HG03066 (cell line): ENCODE data around the gene ECM2.
"Not testable (repeated sequence)": the region's sequence is repeated elsewhere in the genome, so short reads cannot be mapped to it uniquely, and the experiment has no call there.

Source experiments
- ATAC-seq: cut with Tn5 transposase; IDR thresholded peaks from one replicate; pipeline ENCODE4 v1.9.1; 2021; ENCODE audit warnings: low read depth; ENCODE audit not compliant: unreplicated experiment

The ECM2 gene

DNA sequence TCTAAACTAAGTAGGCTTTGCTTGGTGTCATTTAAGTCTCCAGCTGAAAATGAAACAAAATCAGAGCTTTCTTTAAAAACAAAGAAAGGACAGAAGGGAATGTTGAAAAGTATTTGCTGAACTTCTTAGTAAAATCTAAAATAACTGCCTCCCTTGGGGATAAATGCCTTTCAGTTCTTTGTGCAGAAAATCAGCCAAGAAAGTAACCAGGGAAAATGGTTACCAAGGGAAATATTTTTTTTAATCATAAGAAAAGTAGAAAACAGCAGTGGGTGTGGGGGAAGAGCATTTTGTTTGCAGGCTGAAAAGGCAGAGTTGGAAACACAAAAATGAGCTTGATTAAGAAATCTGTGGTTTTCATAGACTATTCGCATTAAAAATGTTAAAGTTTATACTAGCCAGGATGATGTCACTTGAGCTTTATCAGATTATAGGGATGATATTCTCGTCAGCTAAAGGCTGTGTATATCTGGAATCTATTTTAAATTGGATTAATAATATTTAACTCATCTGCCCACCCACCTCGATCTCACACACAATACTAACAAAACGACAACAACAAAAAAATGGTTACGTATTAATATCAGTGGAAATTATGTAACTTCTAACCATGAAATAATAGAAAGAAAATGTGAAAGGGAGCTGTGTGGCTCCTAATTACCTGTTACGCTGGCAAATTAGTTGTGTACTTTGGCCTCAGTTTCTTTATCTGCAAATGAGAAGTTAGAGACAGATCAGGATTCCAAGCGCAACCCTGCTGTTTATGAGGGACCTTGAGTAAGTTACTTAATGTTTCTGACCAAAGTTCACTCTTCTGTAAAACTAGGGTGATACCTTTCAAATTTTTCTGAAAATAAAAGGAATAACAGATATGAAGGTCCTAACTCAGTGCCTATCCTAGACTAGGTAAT, at the start of gene ECM2:
Gene ECM2, minus strand, starts transcription at position 51 of the 911 bp plus-strand sequence. CDS start 13,124 bp downstream, outside the sequence.
- no peak for ATAC-seq

DNA sequence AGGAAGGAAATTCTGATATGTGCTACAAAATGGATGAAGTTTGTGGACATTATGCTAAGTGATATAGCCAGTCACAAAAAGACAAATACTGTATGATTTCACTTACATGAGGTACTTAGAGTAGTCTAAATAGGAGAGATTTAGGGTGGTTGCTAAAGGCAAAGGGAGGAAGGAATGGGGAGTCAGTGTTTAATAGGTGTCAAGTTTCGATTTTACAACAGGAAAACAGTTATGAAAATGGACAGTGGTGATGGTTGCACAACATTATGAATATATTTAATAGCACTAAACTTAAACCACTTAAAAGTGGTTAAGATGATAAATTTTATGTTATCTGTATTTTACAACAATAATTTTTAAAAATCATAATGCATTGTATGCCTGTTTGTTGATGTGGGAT, 40.4 kb upstream of the ECM2 start:
- ATAC-seq = no peak

DNA sequence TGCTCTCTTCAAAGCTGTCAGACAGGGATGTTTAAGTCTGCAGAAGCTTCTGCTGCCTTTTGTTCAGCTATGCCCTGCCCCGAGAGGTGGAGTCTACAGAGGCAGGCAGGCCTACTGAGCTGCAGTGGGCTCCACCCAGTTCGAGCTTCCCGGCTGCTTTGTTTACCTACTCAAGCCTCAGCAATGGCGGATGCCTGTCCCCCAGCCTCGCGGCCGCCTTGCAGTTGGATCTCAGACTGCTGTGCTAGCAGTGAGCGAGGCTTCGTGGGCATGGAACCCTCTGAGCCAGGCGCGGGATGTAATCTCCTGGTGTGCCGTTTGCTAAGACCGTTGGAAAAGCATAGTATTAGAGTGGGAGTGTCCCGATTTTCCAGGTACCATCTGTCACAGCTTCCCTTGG, 37.8 kb upstream of the ECM2 start:
- ATAC-seq = not testable (repeated sequence)

DNA sequence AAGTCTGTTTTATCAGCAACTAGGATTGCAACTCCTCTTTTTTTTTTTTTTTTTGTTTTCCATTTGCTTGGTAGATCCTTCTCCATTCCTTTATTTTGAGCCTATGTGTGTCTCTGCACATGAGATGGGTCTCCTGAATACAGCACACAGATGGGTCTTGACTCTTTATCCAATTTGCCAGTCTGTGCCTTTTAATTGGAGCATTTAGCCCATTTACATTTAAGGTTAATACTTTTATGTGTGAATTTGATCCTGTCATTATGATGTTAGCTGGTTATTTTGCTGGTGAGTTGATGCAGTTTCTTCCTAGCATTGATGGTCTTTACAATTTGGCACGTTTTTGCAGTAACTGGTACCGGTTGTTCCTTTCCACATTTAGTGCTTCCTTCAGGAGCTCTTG, 36.1 kb upstream of the ECM2 start:
- ATAC-seq = not testable (repeated sequence)

DNA sequence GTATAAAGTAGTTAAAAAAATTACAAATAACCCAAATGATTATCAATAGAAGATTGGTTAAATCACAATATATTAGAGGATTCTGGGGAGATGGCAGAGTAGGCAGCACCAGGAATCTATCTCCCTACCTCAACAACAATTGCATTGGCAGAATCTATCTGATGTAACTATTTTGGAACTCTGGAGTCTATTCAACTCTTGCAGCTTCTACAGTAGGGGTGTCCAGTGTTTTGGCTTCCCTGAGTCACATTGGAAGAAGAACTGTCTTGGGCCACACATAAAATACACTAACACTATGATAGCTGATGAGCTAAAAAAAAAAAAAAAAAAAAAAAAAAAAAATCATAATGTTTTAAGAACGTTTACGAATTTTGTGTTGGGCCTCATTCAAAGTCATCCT, 29.2 kb upstream of the ECM2 start:
- ATAC-seq = no peak

DNA sequence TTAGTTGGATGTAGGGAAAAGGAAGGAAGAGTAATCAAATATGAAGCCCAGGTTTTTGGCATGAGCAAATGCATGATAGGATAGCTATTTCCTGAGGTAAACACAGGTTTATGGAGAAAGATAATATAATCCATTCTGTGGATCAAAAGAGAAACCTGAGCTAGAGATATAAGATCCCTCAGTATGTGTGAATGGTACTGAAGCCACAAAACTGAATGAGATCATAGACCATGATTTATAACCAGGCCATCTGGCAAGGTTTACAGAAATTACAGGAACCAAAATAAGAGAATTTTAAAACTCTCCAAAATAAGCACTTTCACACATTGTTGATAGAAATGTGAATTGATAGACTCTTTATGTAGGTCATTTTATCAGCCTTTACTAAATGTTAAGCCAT, 28.7 kb upstream of the ECM2 start:
- no peak for ATAC-seq

DNA sequence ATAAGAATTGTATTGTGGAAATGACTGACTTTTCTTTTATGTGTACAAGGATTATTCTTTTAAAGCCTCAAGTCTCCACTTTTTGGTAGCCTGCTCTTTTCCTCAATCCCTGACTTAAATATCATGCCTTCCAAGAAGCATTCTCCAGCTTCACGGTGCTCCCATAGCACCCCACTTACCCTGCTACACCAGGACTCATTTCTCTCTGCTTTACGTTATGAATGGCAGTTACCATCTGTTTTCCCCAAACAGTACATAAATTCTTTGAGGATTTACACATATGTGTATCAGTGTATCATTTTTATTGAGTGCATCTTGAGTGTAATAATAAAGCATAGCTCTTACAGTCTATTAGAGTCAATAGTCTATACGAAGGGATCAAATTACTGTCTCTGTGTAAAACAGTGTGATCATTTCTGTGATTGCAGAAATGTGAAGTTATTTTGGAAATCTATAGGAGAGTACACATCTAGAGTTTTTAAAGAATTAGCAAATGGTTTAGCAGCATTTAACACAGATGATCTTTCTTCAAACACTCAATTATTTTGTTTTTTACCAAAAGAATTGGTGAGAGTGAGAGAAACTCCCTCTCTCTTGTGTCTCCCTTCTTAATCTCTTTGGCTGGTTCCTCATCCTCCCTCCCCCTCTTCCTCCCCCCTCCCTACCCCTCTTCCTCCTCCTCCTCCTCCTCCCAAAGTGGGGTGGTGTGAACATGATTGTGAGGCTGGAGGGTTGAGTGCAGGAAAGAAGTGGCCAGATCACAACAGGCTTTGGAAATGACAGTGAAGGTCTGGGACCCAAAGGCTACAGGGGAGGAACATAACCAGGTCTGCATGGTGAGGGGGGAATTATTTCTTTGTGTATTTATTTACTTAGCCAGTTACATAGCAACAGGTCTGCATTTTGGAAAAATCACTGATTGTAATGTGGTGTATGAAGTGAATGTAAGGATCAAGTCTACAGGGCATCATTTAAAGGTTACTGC, 27.6 kb upstream of the ECM2 start:
- ATAC-seq = no peak

DNA sequence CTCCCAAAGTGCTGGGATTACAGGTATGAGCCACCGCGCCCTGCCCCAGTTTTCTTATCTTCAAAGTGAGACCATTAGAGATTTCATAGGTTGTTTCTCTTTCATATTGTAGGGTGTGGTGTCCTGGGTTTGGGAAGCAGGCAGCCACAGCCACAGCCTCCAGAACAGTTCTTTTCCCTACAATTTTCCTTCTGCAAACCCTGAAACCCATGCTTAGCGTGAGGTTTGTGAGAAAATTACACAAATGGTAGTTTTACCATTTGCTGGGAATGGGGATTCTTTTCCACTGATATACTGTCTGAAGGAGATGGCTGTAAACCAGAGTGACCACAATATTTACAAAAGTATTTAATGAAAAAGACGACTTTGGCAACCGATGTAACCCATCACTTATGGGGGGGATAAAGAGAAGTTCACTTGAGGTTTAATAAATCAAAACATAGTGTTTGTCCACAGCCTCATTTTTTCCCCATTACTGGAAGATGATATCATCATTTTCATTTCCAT, 26.7 kb upstream of the ECM2 start:
- ATAC-seq = no peak

DNA sequence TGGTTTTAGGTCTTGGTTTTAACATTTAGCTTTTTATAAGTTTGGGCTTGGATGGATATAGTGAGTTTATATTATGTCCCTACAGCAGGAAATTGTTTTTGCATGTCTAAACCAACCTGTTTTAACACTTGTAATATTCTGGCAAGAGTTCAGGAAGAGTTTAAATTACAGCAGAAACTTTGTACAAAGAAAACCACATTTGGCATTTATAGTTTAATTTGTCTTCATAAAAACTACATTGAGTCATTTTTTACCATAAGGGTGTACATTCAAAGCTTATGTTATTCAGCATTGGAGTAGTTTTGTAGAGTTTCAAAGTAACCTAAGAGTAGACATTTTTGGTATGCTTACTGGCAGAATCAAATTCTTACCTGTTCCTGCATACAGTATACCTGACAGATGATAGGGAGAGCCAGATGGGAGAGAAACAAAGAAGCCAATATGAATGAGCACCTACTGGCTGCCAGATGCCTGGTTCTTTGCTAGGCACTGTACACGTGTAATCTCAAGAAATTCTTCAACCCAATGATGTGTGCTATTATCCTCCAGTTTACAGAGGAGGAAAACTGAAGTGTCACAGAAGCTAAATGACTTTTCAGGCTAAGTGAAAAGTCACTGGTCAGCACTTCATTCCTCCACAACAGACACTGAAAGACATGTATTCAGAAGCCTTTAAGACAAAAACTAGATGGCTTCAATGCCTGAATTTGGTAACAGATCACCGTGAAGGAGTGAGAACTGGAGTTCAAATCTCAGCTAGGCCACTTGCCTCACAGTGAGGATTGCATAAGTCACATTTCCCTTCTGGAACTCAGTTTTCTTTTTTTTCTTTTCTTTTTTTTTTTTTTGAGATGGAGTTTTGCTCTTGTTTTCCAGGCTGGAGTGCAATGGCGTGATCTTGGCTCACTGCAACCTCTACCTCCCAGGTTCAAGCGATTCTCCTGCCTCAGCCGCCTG, 25.9 kb upstream of the ECM2 start:
- no peak for ATAC-seq

DNA sequence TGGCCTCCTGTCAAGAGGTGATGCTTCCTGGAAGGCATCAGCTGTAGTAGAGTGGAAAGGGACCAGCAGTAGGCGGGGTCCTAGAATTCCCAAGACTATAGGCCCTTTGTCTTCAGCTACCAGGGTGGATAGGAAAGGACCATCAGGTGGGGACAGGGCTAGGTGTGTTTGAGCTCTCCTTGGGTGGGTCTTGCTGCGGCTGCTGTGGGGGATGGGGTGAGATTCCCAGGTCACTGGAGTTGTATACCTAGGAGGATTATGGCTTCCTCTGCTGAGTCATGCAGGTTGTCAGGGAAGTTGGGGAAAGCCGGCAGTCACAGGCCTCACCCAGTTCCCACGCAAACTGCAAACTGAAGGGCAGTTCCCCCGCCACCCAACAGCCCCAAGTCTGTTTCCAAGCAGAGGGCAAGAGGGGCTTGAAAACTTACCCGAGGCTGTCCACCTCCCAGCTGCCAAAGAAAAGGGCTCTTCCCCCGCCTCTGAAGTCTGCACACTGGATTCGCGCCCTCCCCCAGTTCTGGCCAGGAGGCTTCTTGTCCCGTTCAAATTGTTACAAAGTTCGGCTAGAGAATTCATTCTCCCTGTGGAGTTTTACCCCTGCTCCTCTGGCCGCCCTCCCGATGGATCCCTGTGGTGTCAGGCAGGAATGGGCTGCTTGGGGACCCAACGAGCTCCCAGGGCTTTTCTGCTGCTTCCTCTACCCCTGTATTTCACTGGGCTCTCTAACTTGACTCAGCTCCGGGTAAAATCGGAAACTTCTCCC, 23.0 kb upstream of the ECM2 start:
- no peak for ATAC-seq

DNA sequence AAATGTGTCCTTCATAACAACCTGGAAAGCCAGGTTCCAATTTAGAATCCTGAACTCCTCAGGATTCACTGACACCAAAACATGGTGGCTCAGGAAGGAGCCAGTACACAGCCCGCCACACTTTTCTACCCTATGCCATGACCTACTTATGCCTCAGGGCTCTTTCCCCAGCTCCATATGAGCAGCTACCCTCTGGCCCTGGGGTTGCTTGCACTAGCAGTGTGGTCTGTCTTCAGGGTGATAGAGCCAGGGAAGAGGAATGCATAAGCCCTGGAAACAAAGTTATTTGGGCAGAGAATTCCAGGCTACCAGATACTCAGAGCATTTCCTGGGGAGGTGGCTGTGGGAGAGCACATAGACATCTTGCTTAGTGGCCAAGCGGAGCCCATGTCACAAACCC, 15.0 kb upstream of the ECM2 start:
- ATAC-seq = no peak

DNA sequence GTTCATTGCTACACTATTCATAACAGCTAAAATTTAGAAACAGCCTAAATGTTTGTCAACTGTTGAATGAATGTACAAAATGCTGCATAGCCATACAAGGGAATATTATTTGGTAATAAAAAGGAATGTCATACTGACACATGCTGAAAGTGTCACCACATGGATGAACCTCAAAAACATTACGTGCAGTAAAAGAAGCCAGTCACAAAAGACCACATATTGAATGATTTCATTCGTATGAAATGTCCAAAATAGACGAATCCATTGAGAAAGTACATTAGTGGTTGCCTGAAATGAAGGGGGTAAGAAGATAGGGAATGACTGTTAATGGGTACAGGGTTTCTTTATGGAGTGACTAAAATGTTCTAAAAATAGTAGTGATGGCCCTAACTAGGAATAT, 11.6 kb upstream of the ECM2 start:
- ATAC-seq = no peak

DNA sequence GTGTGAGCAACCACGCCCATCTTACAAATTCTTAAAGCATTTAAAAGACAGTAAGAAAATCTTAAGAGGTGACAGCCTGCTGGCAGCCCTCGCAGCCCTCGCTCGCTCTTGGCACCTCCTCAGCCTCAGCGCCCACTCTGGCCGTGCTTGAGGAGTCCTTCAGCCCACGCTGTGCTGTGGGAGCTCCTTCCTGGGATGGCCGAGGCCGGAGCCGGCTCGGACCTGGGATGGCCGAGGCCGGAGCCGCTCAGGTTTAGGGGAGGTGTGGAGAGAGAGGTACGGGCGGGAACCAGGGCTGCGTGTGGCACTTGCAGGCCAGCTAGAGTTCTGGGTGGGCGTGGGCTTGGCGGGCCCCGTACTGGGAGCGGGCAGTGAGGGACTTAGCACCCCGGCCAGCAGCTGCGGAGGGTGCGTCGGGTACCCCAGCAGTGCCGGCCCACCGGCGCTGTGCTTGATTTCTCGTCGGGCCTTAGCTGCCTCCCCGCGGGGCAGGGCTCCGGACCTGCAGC, 9.3 kb upstream of the ECM2 start:
- ATAC-seq = no peak

DNA sequence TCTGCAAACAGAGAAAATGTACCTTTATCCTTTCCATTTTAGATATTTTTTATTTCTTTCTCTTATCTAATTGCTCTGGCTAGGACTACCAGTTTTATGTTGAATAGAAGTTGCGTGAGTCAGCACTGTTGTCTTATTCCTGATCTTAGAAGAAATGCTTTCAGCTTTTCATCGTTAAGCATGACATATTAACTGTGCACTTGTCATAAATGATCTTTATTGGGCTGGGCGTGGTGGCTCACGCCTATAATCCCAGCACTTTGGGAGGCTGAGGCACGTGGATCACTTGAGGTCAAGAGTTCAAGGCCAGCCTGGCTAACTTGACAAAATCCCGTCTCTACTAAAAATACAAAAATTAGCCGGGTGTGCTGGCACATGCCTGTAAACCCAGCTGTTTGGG, 8.2 kb upstream of the ECM2 start:
- no peak for ATAC-seq

DNA sequence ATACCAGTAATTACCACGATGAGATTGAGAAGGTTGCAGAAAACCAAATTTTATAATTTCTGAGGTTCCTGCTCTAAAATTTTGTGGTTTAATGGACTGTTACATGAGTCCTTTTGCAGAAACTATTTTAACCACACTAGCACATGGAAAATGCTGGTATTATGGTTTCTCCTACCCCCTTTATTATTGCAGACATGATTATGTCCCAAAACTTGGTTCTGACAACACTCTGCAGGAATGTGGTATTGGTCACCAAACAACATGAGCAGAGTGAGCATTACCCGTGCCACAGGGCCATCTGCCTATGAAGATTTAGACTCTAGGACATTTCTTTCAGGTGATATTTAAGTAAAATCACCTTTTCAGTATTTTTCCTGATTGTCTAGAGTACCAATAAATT, 2.8 kb upstream of the ECM2 start:
- no peak for ATAC-seq

DNA sequence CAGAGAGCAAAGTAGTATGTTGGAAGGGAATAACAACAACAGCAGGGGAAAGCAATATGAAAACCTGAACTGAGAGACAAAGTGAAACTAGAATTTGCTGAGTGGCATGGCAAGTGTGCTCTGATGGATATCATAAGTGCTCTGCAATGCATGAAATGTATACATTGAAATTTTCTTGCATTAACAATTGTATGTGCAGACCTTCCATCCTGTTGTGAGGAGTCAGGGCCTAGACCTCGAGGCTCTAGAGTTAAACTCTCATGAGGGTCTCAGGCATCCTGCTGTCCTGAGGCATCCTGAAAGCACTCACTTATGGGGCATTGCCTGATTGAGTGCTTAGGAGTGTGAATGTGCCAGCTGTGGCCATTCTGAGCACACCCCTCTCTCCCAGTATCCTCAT, 1.1 kb downstream of the ECM2 start:
- no peak for ATAC-seq

DNA sequence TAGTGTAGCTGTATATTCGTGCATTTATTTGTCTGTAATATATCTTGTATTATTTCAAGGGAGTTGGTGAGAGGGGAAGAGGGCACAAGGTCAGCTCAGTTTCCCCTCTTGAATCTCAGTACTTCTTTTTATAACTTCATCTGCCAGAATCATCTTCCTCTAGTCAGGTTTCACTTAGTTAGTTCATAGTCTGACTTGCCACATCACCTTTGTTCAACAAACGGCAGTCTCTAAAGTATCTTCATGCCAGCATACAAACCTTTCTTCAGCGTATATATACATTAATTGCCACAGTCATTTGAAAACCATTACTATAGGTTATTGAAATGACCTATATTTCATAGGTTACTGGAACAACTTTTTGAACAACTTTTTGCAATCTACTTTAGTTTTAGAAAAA, 1.6 kb downstream of the ECM2 start:
- ATAC-seq = no peak

DNA sequence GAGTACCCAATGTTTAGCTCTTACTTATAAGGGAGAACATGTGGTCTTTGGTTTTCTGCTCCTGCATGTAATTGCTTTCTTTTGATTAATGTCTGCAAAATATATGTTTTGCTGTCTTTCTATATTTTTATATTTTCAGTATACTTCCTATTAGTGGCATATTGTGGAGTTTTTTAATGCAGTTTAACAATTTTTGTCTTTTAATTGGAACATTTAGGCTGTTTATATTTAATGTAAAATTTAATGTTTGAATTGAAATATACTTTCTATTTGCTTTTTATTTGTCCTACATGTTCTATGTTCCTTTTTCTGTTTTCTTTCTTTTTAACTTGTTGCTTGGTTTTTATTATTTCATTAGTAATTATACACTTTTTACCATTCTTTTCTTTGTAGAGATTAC, 4.9 kb downstream of the ECM2 start:
- ATAC-seq = no peak

DNA sequence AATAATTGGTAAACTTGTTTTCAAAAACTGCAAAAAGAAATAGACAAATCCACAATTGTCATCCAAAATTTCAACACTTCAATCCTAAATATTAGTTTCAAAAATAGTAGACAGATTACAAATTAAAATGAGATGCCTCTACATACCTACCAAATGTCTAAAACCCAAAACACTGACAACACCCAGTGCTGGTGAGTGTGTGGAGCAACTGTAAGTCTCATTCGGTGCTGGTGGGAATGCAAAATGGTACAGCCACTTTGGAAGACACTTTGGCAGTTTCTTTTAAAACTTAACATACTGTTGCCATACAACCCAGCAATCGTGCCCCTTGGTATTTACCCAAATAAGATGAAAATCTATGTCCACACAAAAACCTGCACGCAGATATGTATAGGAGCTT, 6.7 kb downstream of the ECM2 start:
- no peak for ATAC-seq
